MCF 10A (cell line): ENCODE data around the gene PCARE. TPM values are rescaled to one million over a fixed set of nuclear protein-coding genes. Genes with fewer than 3 reads are reported as not detected.

Experiments used
- BruUV-seq: library from RNA; stranded (reverse); fragments of 400-500 nt; replicated peaks from 2 replicates; lab custom pipeline; 2021; lab: Mats Ljungman, UMichigan
- CTCF ChIA-PET: fragments of 300-600 bp; sonication (Branson Sonifier 250); formaldehyde crosslinking; extraction: SDS; loops from one replicate; lab custom pipeline; 2021; ENCODE audit warnings: antibody characterized with exemption, inconsistent platforms; lab: Yijun Ruan, JAX
- POLR2A ChIA-PET: fragments of 300-600, 350-650 bp; sonication (Branson Sonifier 250); formaldehyde crosslinking; extraction: SDS; loops from one replicate; lab custom pipeline; 2020; ENCODE audit warnings: antibody characterized with exemption, inconsistent platforms; lab: Yijun Ruan, JAX
- DNase-seq: peaks from one replicate; pipeline ENCODE4 v3.0.0-alpha.2; 2018; ENCODE audit not compliant: unreplicated experiment
- H3K27ac Mint-ChIP-seq: one replicate; pipeline ENCODE4 v1.8.0; 2022; ENCODE audit warnings: mild to moderate bottlenecking, low read depth, mixed read lengths; ENCODE audit not compliant: unreplicated experiment
- H3K27me3 Mint-ChIP-seq: one replicate; pipeline ENCODE4 v1.8.0; 2022; ENCODE audit warnings: mixed read lengths; ENCODE audit not compliant: insufficient read depth, unreplicated experiment
- H3K36me3 Mint-ChIP-seq: one replicate; pipeline ENCODE4 v1.8.0; 2022; ENCODE audit warnings: mild to moderate bottlenecking, moderate library complexity, mixed read lengths; ENCODE audit not compliant: insufficient read depth, unreplicated experiment
- H3K4me1 Mint-ChIP-seq: one replicate; pipeline ENCODE4 v1.8.0; 2022; ENCODE audit warnings: mixed read lengths; ENCODE audit not compliant: insufficient read depth, unreplicated experiment
- H3K4me3 Mint-ChIP-seq: one replicate; pipeline ENCODE4 v1.8.0; 2022; ENCODE audit warnings: mild to moderate bottlenecking, moderate library complexity, mixed read lengths; ENCODE audit not compliant: unreplicated experiment
- H3K9me3 Mint-ChIP-seq: one replicate; pipeline ENCODE4 v1.8.0; 2022; ENCODE audit warnings: mixed read lengths; ENCODE audit not compliant: unreplicated experiment
- intact Hi-C: fragments of 100-400 bp; cut with micrococcal nuclease; formaldehyde crosslinking; loops from 2 replicates; pipeline ENCODE4 v1.14.1; 2022
- total RNA-seq: library from RNA; stranded (reverse); gene quantifications from 2 replicates; pipeline ENCODE4 v1.2.3, GENCODE V29; 2022
- TF ChIP-seq, protein P1 (sequence below): fragments of 200-600 bp; IDR thresholded peaks from one replicate; pipeline ENCODE4 v1.8.0; 2022; ENCODE audit warnings: antibody characterized with exemption, mild to moderate bottlenecking; ENCODE audit not compliant: unreplicated experiment

PCARE gene
- total RNA-seq, 1 experiment from 2014 or later: not detected

DNA sequence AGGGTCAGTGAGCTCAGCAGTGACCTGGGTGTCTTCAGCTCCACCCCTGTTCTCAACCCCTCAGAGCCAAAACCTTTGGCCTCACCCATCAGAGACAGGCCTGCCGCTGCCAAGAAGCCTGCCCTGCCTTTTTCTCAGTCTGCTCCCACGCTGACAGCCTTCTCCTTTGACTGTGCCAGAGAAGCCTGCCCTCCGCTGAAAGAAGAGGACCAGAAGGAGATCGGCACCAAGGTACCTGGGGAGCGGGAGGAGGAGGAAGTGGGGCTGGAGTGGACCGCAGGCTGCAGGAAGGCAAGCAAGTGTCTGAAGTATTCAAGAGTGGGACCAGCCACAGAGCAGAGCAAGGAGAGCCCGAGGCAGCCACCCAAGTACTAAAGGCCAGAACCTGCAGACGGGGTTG is 60.0 kb downstream of the PCARE start:
- no peaks in the 10 kb centered on the region for H3K36me3 Mint-ChIP-seq
- no peaks in the 10 kb centered on the region for H3K9me3 Mint-ChIP-seq
- BruUV-seq: no TSS peak
- intact Hi-C loops: no loop called here
- POLR2A ChIA-PET: no interaction called here
- no peak for DNase-seq
- H3K4me1 Mint-ChIP-seq: no peaks in the 10 kb centered on the region
- CTCF ChIA-PET: no interaction called here
- no peak overlapping the region for H3K4me3 Mint-ChIP-seq
- no peaks in the 10 kb centered on the region for H3K27me3 Mint-ChIP-seq
- H3K27ac Mint-ChIP-seq: no peak overlapping the region
- TF ChIP-seq, protein P1, sequence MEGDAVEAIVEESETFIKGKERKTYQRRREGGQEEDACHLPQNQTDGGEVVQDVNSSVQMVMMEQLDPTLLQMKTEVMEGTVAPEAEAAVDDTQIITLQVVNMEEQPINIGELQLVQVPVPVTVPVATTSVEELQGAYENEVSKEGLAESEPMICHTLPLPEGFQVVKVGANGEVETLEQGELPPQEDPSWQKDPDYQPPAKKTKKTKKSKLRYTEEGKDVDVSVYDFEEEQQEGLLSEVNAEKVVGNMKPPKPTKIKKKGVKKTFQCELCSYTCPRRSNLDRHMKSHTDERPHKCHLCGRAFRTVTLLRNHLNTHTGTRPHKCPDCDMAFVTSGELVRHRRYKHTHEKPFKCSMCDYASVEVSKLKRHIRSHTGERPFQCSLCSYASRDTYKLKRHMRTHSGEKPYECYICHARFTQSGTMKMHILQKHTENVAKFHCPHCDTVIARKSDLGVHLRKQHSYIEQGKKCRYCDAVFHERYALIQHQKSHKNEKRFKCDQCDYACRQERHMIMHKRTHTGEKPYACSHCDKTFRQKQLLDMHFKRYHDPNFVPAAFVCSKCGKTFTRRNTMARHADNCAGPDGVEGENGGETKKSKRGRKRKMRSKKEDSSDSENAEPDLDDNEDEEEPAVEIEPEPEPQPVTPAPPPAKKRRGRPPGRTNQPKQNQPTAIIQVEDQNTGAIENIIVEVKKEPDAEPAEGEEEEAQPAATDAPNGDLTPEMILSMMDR: no peak

DNA sequence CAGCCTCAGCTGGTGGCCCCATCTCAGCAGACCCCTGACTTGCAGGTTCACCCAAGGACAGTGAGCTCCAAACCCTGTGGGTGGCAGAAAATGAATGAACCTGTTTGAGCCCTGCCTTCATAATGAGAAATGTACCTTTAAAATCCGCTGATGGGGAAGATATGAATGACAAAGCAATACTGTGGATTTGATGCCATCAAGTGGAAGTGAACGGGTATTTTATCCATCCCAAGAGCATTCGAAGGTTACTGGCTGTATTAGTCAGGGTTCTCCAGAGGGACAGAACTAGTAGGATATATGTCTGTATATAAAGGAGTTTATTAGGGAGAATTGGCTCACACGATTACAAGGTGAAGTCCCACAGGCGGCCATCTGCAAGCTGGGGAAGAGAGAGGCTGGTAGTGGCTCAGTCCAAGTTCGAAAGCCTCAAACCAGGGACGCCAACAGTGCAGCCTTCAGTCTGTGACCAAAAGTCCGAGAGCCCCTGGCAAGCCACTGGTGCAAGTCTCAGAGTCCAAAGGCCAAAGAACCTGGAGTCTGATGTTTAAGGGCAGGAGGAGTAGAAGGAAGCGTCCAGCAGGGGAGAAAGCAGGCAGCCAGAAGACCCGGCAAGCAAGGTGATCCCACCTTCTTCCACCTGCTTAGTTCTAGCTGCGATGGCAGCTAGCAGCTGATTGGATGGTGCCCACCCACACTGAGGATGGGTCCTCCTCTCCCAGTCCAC is 61.1 kb downstream of the PCARE start:
- POLR2A ChIA-PET: no interaction called here
- Mint-ChIP-seq H3K4me3 (no peak overlapping the region), H3K4me1 (no peaks in the 10 kb centered on the region), H3K27ac (no peak overlapping the region), H3K27me3 (no peaks in the 10 kb centered on the region), H3K36me3 (no peaks in the 10 kb centered on the region), H3K9me3 (no peaks in the 10 kb centered on the region)
- intact Hi-C loops: no loop called here
- TF ChIP-seq, protein P1: peak; percentile 22
- peak; percentile 22 for DNase-seq
- BruUV-seq: no TSS peak
- CTCF ChIA-PET: interaction anchor here (0.6 to 1.4 kb wide), 7 partner anchors 12 to 214 kb away, joined by 3 to 4 read pairs (median 3); no protein-coding TSS in a partner anchor

DNA sequence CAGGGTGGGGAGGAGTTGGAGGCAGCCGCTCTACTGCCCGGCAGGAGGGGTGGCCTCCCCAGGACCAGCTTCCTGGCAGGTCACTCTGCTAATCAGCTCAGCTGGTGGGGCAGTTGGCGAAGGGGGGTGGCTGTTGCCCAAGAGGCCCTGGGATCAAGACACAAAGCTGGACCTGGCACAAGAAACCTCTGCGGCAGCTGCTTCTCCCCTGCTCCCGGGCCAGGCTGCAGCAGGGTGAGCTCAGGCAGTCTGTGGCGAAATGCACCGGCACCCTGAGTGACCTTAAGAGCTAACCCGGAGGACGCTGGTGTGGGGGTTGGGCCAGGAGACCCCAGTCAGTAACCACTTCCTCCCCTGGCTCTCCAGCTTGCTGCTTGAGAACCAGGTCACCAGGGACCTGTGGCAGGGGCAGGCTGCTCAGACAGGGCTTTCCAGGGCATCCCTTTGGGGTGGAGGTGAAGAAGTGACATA is 62.1 kb downstream of the PCARE start:
- TF ChIP-seq, protein P1: no peak
- ChIA-PET POLR2A (interaction anchor here (0.6 kb wide), 1 partner anchor 1130 kb away, joined by 4 read pairs; no protein-coding TSS in a partner anchor), CTCF (interaction anchor here (0.5 to 1.4 kb wide), 8 partner anchors 16 to 511 kb away, joined by 3 to 4 read pairs (median 3); no protein-coding TSS in a partner anchor)
- no peaks in the 10 kb centered on the region for H3K36me3 Mint-ChIP-seq
- no peaks in the 10 kb centered on the region for H3K4me1 Mint-ChIP-seq
- DNase-seq: no peak
- no TSS peak for BruUV-seq
- H3K27me3 Mint-ChIP-seq: no peaks in the 10 kb centered on the region
- no peak overlapping the region for H3K4me3 Mint-ChIP-seq
- intact Hi-C loops: no loop called here
- no peak overlapping the region for H3K27ac Mint-ChIP-seq
- no peaks in the 10 kb centered on the region for H3K9me3 Mint-ChIP-seq

Other genes with a start within 250 kb of the PCARE start
- gene TRMT61B, start 204.2 kb downstream of the PCARE start, total RNA-seq: 10.4 and 13.4 TPM in 2 replicates
- 100 and 160 TPM in 2 replicates for gene WDR43, start 179.9 kb downstream of the PCARE start, total RNA-seq
- 0.16 TPM in 1 of 2 replicates, not detected in the other for gene TOGARAM2, start 93.2 kb downstream of the PCARE start, total RNA-seq
- 77.8 and 97.7 TPM in 2 replicates for gene CLIP4, start 40.9 kb upstream of the PCARE start, total RNA-seq